NCI-H774 (cell line): ENCODE results near the gene IGSF8.

Source experiments
- DNase-seq: peaks from one replicate; lab custom pipeline; 2025; lab: John Stamatoyannopoulos, UW

The IGSF8 gene

DNA sequence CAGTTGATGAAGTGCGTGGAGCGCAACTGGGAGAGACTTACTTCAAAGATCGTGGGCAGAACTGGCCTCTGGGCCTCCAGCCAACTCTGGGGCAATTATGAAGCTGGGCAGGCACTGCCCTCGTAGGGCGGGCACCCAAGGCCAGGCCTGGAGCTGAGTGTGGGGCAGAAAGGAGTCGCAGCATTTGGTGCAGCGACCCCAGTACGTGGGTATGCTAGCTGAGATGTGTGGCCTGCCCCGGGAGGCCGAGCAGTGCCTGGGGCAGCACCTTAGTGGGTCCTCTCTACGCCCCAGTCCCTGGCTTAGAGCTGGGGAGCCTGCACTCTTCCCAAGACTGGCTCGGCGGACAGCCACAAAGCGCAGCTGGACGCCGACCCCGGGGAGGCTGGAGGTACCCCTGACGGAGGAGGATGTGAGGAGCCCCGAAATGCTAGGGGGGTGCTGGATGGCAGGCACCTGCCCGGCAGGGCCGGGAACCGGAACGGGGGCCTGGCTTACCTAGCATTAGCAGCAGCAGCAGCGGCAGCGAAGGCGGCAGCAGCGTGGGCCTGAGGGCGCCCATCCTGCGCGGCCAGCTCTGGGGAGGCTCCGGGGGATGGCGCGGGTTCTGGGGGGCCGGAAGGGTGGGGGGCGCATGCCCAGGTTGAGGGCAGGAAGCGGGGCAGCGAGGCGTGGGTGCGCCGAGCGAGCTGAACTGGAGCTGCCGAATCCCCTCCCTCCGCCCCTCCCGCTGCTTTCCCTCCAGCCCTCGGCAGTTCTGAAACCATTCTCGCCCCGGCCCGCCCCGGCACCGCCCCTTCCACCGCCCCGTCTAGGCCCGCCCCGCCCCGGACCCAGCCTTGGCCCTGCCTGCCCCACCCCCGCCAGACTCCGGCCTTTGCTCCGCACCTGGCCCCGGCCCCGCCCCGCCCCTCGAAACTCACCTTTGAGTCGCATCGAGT is at the start of gene IGSF8:
IGSF8 (minus strand) TSS at position 709 of the 941 bp plus-strand sequence; CDS start at position 562, 147 bp downstream.
- DNase-seq: peak; percentile 92

DNA sequence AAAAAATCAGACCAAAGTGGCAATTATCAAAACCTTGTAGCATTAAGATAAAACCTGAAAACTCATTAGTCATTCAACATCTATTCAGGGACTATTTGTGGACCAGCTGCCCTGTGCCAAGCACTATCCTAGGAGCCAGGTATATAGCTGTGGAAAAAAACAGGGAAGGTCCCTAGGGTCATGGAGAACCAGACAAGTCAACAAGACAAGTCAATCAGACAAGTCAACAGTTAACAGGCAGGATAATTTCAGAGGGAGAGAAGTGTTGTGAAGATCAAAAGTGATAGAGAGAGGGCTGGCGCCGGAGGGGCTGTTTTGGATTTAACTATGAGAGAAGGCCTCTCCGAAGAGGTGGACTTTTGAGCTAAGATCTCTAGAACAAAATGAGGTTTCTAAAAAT is 49.7 kb upstream of the IGSF8 start:
- DNase-seq: no peak

GRCh38 chr1:160146107-160146506 is 47.7 kb upstream of the IGSF8 start:
- no peak for DNase-seq

- no peak for DNase-seq
Measured at GRCh38 chr1:160144921-160145320, 46.5 kb upstream of the IGSF8 start.

DNA sequence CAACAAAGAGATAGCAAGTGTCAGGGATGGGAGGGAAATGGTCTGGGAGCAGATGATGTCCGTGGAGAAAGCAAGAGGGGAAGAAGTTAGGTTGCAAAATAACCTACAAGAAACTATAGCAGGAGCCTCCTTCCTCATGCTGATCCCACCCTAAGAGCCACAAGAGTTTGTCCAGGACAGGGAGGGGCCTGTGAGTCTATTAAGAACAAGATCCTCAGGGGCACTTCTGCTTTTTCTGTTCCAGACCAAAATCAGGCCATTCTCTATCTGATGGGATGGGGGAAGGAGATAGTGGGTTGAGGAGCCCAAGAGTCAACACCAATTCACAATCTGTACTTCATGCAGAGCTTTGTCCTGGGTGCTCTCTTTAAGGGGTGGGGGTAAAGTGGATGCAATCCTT is 45.3 kb upstream of the IGSF8 start:
- DNase-seq: no peak

DNA sequence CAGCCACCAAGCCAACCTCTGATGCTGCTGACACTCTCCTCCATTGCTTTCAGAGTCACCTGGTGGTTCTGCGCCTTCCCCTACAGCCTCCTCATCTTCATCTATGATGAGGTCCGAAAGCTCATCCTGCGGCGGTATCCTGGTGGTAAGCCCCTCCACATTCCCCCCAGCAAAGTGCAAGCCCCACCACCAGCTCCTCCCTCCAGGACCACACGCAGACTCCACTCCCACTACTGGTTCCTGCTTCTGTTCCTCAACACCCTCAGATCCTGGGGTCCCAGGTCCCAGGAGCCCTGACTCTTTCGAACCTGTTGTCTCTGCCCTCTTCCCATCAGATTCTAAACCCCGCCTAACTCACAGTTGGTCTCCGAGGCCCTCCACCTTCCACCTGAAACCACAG is 41.4 kb upstream of the IGSF8 start:
- DNase-seq: no peak

DNA sequence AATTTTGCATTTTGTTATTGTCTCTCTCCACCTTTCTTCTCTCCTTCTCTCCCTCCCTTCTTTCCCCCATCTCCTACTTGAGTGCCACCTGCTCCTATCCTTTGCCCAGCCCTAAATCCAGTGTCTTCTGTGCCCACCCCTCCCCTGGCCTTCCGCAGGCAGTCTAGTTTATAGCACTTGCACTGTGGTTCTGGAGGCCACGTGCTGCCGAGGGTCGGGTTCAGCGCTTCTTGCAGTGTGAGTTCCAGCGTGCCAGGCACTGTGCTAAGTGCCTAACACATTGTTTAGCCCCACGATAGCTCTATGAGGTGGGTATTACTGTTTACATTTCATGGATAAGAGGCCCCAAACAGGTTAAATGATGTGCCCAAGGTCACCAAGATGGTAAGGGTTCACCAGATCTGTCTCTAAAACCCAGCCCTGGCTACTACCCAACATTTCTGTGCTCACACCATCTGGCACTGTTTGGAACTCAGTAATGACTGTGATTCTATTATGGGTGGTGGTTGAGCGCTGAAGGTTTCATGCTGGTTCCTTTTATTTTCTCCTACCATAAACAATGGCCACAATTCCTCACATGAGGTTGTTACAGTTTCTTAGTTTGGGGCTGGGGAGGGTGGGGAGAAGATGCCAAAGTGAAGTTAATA is 38.9 kb upstream of the IGSF8 start:
- DNase-seq: no peak

- DNase-seq: no peak
Measured at GRCh38 chr1:160136926-160137200, 38.4 kb upstream of the IGSF8 start.

DNA sequence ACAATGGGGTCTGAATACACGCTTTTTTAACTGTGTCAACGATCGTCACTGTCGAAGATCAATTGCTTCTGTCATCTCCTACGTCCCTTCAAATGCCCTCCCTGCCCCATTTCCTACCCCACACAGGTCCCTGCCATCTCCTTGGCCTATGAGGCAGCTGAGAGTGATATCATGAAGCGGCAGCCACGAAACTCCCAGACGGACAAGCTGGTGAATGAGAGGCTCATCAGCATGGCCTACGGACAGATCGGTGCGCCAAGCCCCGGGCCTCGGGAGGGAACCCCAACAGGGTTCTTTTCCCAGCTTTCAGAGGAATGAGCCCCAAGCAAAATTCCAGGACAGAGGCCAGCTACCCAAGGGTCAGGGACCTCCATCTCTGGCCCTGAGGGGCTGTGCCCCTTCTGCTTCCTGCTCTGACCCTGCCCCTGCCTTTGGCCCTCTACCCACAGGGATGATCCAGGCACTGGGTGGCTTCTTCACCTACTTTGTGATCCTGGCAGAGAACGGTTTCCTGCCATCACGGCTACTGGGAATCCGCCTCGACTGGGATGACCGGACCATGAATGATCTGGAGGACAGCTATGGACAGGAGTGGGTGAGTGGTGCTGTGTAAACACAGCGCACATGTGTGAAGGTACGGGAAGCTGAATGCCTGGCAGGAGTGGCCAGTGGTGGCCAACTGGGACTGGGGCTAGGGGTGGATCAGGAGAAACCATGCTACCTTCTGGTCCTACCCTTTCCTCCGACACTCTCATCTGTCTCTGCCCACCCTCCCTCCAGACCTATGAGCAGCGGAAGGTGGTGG is 37.9 kb upstream of the IGSF8 start:
- DNase-seq: no peak

DNA sequence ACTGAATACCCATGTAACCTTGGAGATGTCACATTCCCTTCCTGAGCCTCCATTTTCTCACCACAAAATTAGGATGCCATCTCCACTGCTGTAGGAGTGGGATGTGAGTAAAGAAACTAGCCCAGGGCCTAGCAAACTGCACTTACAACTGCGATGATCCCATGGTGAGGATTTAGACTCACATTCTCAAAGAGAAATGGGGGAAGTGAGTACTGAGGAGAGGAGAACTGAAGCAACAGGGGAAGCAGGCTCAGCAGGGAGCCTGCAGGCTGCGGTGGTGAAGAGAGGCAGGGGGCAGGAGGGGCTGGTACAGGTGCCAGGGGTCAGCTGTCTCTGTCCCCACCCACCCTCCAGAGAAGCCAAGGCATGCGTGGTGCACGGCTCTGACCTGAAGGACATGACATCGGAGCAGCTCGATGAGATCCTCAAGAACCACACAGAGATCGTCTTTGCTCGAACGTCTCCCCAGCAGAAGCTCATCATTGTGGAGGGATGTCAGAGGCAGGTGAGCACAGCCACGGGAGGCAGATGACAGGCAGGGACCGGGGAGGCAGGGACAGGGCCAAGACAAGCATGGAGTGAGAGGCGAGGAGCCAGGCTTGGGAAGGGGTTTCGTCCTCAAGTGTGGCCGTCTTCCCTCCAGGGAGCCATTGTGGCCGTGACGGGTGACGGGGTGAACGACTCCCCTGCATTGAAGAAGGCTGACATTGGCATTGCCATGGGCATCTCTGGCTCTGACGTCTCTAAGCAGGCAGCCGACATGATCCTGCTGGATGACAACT is 36.6 kb upstream of the IGSF8 start:
- DNase-seq: no peak

DNA sequence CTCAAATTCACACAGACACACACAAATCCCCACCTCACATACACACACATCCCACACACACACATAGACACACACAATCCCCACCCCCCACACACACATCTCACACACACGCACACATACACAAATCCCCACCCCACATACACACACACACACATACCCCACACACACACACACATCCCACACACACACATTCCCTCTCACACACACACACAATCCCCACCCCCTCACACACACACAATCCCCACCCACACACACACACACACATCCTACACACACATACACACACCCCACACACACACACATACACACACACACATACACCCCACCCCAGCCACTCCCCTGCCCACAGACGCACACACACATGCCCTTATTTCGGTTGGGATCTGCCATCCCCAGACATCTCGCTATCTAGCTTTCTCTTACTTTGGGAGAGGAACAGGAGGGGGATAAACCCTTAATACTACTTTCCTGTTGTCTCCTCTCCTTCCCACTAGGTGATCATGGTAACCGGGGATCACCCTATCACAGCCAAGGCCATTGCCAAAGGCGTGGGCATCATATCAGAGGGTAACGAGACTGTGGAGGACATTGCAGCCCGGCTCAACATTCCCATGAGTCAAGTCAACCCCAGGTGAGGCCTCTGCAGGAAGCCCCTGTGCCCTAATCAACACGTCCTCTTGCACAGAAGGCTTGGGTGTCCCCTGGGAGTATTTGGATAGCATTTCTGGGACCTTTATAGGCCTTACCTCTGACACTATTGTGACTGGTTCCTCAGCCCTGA is 35.8 kb upstream of the IGSF8 start:
- no peak for DNase-seq

GRCh38 chr1:160131803-160132565 is 33.6 kb upstream of the IGSF8 start:
- DNase-seq: no peak

GRCh38 chr1:160130939-160131338 is 32.5 kb upstream of the IGSF8 start:
- no peak for DNase-seq

GRCh38 chr1:160130486-160130885 is 32.1 kb upstream of the IGSF8 start:
- no peak for DNase-seq

DNA sequence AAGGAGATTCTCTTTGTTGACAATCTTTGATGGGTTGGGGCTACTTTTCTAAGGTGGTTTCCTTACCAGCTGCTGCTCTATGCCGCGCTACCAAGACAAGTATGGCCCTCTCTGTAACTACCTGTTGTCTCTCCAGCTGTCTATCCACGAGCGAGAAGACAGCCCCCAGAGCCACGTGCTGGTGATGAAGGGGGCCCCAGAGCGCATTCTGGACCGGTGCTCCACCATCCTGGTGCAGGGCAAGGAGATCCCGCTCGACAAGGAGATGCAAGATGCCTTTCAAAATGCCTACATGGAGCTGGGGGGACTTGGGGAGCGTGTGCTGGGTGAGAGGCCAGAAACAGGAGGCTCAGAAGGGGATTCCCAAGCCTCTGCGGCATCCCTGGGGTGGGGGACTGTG is 31.5 kb upstream of the IGSF8 start:
- DNase-seq: no peak

DNA sequence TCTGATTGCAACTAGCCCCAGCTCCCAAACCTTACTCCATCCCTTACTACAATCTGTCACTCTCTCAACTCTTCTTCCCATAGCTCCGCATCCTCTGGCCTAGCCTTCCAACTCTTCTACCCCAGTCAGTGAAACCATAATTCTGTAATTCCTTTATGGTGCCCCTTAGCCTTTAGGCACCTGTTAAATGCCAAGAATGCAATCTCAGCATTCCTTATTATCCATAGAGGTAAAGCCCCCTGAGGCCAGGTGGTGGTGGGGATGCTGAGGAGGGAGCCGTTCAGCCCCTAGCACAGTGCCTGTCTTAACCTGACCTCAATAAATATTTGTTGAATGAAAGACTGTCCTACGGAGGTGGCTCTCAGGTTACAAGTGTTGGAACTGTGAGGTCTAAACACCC is 31.1 kb upstream of the IGSF8 start:
- DNase-seq: no peak

DNA sequence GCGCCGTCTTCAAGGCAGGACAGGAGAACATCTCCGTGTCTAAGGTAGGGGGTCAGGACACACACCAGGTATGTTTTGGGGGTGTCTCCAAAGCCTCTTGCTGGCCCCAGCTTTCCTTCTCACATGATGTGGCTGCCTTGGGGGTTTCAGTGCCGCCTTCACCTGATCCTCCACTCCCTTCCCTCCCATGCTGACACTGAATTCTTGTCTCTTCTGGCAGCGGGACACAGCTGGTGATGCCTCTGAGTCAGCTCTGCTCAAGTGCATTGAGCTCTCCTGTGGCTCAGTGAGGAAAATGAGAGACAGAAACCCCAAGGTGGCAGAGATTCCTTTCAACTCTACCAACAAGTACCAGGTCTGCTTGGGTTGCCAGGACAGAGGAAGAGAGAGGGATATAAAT is 30.6 kb upstream of the IGSF8 start:
- DNase-seq: no peak

DNA sequence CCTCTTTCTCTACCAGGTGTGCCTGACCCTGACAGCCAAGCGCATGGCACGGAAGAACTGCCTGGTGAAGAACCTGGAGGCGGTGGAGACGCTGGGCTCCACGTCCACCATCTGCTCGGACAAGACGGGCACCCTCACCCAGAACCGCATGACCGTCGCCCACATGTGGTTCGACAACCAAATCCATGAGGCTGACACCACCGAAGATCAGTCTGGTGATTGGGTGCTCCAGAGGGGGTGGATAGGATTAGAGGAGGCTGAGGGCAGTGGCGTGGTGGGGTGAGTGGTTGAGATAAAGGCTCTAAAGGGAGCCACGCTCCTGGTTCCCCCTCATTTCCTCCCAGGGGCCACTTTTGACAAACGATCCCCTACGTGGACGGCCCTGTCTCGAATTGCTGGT is 30.2 kb upstream of the IGSF8 start:
- no peak for DNase-seq

DNA sequence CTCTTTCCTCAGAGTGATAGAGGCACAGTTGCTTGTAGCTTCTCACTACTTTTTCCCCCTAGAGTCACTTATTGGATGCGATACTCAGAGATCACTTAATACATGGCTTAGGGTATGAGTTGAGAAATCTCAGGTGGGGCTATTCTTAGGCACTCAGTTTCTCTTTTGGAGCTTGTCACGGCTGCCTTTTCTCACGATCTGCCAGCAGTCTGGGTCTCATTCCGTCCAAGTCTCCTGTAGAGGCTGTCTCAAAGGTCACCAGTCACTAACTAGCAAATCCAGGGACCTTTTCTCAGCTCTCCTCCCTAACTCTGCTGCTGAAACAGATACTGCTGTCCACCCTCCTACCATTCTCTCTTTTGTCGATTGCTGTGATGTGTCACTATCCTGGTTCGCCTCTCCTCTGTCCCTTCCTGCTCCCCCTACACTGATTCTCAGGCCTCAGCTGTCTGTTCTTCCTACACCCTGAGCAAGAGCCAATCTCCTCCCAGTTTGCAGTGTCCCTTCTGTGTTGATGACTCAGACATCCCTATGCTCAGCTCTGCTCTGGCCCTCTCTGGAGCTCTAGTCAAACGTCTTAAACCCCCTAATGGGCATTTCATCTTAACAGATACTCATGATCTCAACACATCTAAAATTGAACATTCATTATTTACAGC is 29.6 kb upstream of the IGSF8 start:
- no peak for DNase-seq

- no peak for DNase-seq
Measured at GRCh38 chr1:160127381-160127780, 29.0 kb upstream of the IGSF8 start.
